GM18520 (cell line): ENCODE measurements around the gene ERN2.

Source experiments
- ATAC-seq: cut with Tn5 transposase; IDR thresholded peaks from one replicate; pipeline ENCODE4 v1.9.1; 2021; ENCODE audit not compliant: unreplicated experiment

Gene ERN2

GRCh38 chr16:23640931-23641765 lies 71.9 kb downstream of the ERN2 start, which contains the start of the genes DCTN5 and PALB2:
Gene DCTN5, plus strand, starts transcription at chr16:23641466. Its CDS starts 77 bp downstream, at chr16:23641543.
Gene PALB2, minus strand, starts transcription at chr16:23641310. Its CDS starts 153 bp downstream, at chr16:23641157.
- peak; percentile 97 for ATAC-seq

GRCh38 chr16:23640615-23640930 lies 72.4 kb downstream of the ERN2 start:
- no peak for ATAC-seq
